H1 (cell line): ENCODE data around the gene NOSIP. TPM values are rescaled to one million over a fixed set of nuclear protein-coding genes. Genes with fewer than 3 reads are reported as not detected.
A peak's percentile ranks its signal among the peaks of the same experiment; 100 is the strongest.

Experiments
- CTCF ChIA-PET: fragments of 300-600 bp; sonication (Branson Sonifier 250); formaldehyde crosslinking; loops from one replicate; lab custom pipeline; 2021; ENCODE audit not compliant: partially characterized antibody; lab: Charles Lee
- POLR2A ChIA-PET: fragments of 300-600 bp; sonication (Branson Sonifier 250); formaldehyde crosslinking; loops from one replicate; lab custom pipeline; 2021; ENCODE audit warnings: inconsistent platforms; ENCODE audit not compliant: partially characterized antibody; lab: Charles Lee
- DNase-seq, 2 experiments: peaks; one replicate each; pipeline versions ENCODE4 v3.0.0 to v3.0.0-alpha.2; 2010 to 2022; ENCODE audit warnings: low spot score in 2 of 2, low read depth in 1 of 2, mixed read lengths in 1 of 2
- FAIRE-seq: peaks from 2 replicates; lab custom pipeline; 2011; peaks lifted over from hg19 to GRCh38; lab: Jason Lieb, UNC
- H2AFZ ChIP-seq: 2 replicates; pipeline ENCODE4 v1.8.1; 2012; ENCODE audit warnings: low read length, inconsistent platforms
- H2AK5ac ChIP-seq: 2 replicates; pipeline ENCODE4 v1.6.1; 2013; ENCODE audit warnings: low read depth, low read length
- H2BK120ac ChIP-seq: replicated peaks from 2 replicates; pipeline ENCODE3; 2013; ENCODE audit warnings: low read depth, low read length, inconsistent platforms
- H2BK12ac ChIP-seq: 2 replicates; pipeline ENCODE4 v1.6.1; 2013; ENCODE audit warnings: low read depth, low read length
- H2BK15ac ChIP-seq: 2 replicates; pipeline ENCODE4 v1.6.1; 2013; ENCODE audit warnings: low read length
- H2BK20ac ChIP-seq: 2 replicates; pipeline ENCODE4 v1.6.1; 2013; ENCODE audit warnings: low read length
- H2BK5ac ChIP-seq: 2 replicates; pipeline ENCODE4 v1.6.1; 2013; ENCODE audit warnings: low read depth, low read length
- H3K14ac ChIP-seq: 2 replicates; pipeline ENCODE4 v1.6.1; 2013; ENCODE audit warnings: inconsistent platforms; ENCODE audit not compliant: insufficient read length
- H3K18ac ChIP-seq: 2 replicates; pipeline ENCODE4 v1.6.1; 2013; ENCODE audit warnings: low read length; ENCODE audit errors: extremely low read depth
- H3K23ac ChIP-seq: 2 replicates; pipeline ENCODE4 v1.6.1; 2013; ENCODE audit warnings: inconsistent platforms; ENCODE audit not compliant: insufficient read length
- H3K23me2 ChIP-seq: 2 replicates; pipeline ENCODE4 v1.6.1; 2013; ENCODE audit warnings: low read depth, low read length
- H3K27ac ChIP-seq: 2 replicates; pipeline ENCODE4 v1.6.1; 2011; ENCODE audit warnings: low read depth, low read length, inconsistent platforms
- H3K27me3 ChIP-seq, 4 experiments: replicated peaks in 1 of 4; 1 replicate in 1 of 4; 2 replicates in 3 of 4; pipeline versions ENCODE4 v1.6.1 to v1.8.1; 2011 to 2013; ENCODE audit warnings: low read length in 3 of 4, mild to moderate bottlenecking in 3 of 4, inconsistent platforms in 2 of 4, mixed read lengths in 2 of 4, moderate library complexity in 1 of 4; ENCODE audit not compliant: control insufficient read depth in 3 of 4, insufficient read depth in 3 of 4; ENCODE audit errors: extremely low read depth in 1 of 4
- H3K36me3 ChIP-seq, 4 experiments: 2 replicates each; pipeline versions ENCODE4 v1.6.1 to v1.8.1; 2011 to 2013; ENCODE audit warnings: mild to moderate bottlenecking in 4 of 4, low read length in 3 of 4, moderate library complexity in 2 of 4, control low read depth in 1 of 4, inconsistent platforms in 1 of 4; ENCODE audit not compliant: insufficient read depth in 4 of 4, control insufficient read depth in 2 of 4
- H3K4ac ChIP-seq: replicated peaks from 2 replicates; pipeline ENCODE3; 2013; ENCODE audit warnings: low read length, low read depth, mixed read lengths, inconsistent platforms; ENCODE audit not compliant: insufficient read length
- H3K4me1 ChIP-seq, 4 experiments: replicated peaks in 1 of 4; 1 replicate in 1 of 4; 2 replicates in 3 of 4; pipeline versions ENCODE4 v1.6.1 to v1.8.1; 2011 to 2013; ENCODE audit warnings: low read length in 3 of 4, inconsistent platforms in 2 of 4, mixed read lengths in 1 of 4; ENCODE audit not compliant: insufficient read depth in 4 of 4, control insufficient read depth in 3 of 4
- H3K4me2 ChIP-seq, 2 experiments: 2 replicates each; pipeline versions ENCODE4 v1.6.1 to v1.8.1; 2011 to 2013; ENCODE audit warnings: low read depth in 2 of 2, low read length in 2 of 2, control low read depth in 1 of 2, inconsistent platforms in 1 of 2, mild to moderate bottlenecking in 1 of 2; ENCODE audit not compliant: insufficient read depth in 1 of 2
- H3K4me3 ChIP-seq, 4 experiments: fragments of 200-600, 300-600 bp in 1 of 4; sonication (generic), shearing (Covaris generic), sonication (Bioruptor Twin) in 1 of 4; 2 replicates each; pipeline versions ENCODE4 v1.5.1 to v1.8.1; 2011 to 2016; ENCODE audit warnings: low read length in 4 of 4, low read depth in 3 of 4, control low read depth in 2 of 4, inconsistent platforms in 2 of 4, mild to moderate bottlenecking in 2 of 4, mixed read lengths in 1 of 4, moderate library complexity in 1 of 4; ENCODE audit not compliant: insufficient read depth in 2 of 4; ENCODE audit errors: extremely low read depth in 1 of 4
- H3K56ac ChIP-seq: replicated peaks from 2 replicates; pipeline ENCODE3; 2013; ENCODE audit warnings: low read depth, mild to moderate bottlenecking, mixed read lengths, low read length, inconsistent platforms; ENCODE audit not compliant: insufficient read length
- H3K79me1 ChIP-seq: 2 replicates; pipeline ENCODE4 v1.6.1; 2013; ENCODE audit warnings: low read depth, low read length, control low read depth
- H3K79me2 ChIP-seq, 2 experiments: 2 replicates each; pipeline versions ENCODE4 v1.6.1 to v1.8.1; 2012 to 2013; ENCODE audit warnings: low read length in 2 of 2, mild to moderate bottlenecking in 2 of 2, inconsistent platforms in 1 of 2; ENCODE audit not compliant: insufficient read depth in 2 of 2, control insufficient read depth in 1 of 2
- H3K9ac ChIP-seq, 4 experiments: replicated peaks in 1 of 4; 1 replicate in 1 of 4; 2 replicates in 3 of 4; pipeline versions ENCODE4 v1.6.1 to v1.8.1; 2011 to 2013; ENCODE audit warnings: low read depth in 3 of 4, low read length in 3 of 4, control low read depth in 2 of 4, mild to moderate bottlenecking in 2 of 4, moderate library complexity in 2 of 4, inconsistent platforms in 1 of 4; ENCODE audit errors: extremely low read depth in 1 of 4
- H3K9me3 ChIP-seq, 2 experiments: 2 replicates each; pipeline versions ENCODE4 v1.6.1 to v1.8.1; 2012 to 2013; ENCODE audit warnings: mild to moderate bottlenecking in 2 of 2, moderate library complexity in 2 of 2, control low read depth in 1 of 2, inconsistent platforms in 1 of 2, low read depth in 1 of 2, low read length in 1 of 2, mixed read lengths in 1 of 2; ENCODE audit not compliant: insufficient read depth in 2 of 2
- H4K20me1 ChIP-seq, 2 experiments: replicated peaks in 1 of 2; 2 replicates each; pipeline versions ENCODE3 to v1.8.1; 2011 to 2013; ENCODE audit warnings: inconsistent platforms in 2 of 2, low read length in 2 of 2, mild to moderate bottlenecking in 1 of 2; ENCODE audit not compliant: insufficient read depth in 2 of 2, control insufficient read depth in 1 of 2
- H4K5ac ChIP-seq: 2 replicates; pipeline ENCODE4 v1.6.1; 2013; ENCODE audit warnings: low read length, low read depth, mixed read lengths, inconsistent platforms; ENCODE audit not compliant: insufficient read length
- H4K8ac ChIP-seq: 2 replicates; pipeline ENCODE4 v1.8.0; 2013; ENCODE audit warnings: mild to moderate bottlenecking, moderate library complexity, low read length, inconsistent platforms; ENCODE audit not compliant: insufficient read depth; ENCODE audit errors: extremely low read depth
- H4K91ac ChIP-seq: replicated peaks from 2 replicates; pipeline ENCODE3; 2013; ENCODE audit warnings: low read length, mixed read lengths, inconsistent platforms; ENCODE audit not compliant: insufficient read length
- CEBPB ChIP-seq: IDR thresholded peaks from 2 replicates; pipeline ENCODE4 v1.6.1; 2012; ENCODE audit warnings: low read depth, low read length
- HDAC2 ChIP-seq, 2 experiments: fragments of 300-600 bp in 1 of 2; sonication (generic) in 1 of 2; IDR thresholded peaks; 2 replicates each; pipeline ENCODE4 v1.6.1; 2011 to 2012; ENCODE audit warnings: low read depth in 2 of 2, low read length in 2 of 2, mild to moderate bottlenecking in 2 of 2, moderate library complexity in 2 of 2, borderline replicate concordance in 1 of 2, inconsistent platforms in 1 of 2
- PHF8 ChIP-seq: fragments of 200-600 bp; sonication (generic); conservative IDR thresholded peaks from 2 replicates; pipeline ENCODE4 v1.7.1; 2012; ENCODE audit warnings: low read depth, mild to moderate bottlenecking, inconsistent platforms, low read length, moderate library complexity
- SUZ12 ChIP-seq: fragments of 200-600 bp; sonication (generic); IDR thresholded peaks from 2 replicates; pipeline ENCODE4 v1.6.1; 2012; ENCODE audit warnings: mild to moderate bottlenecking, inconsistent platforms, low read length, moderate library complexity, mixed read lengths
- WGBS, 2 experiments: shearing (Covaris generic) in 1 of 2; methylation state at CpG; one replicate each; pipeline versions ENCODE4 v1.1.6 to v1.1.7; 2013 to 2015; ENCODE audit warnings: low lambda C conversion rate in 2 of 2, mixed read lengths in 2 of 2, inconsistent platforms in 1 of 2, low coverage in 1 of 2, missing lambda C conversion rate in 1 of 2; ENCODE audit not compliant: insufficient replicate concordance in 2 of 2, insufficient coverage in 1 of 2, insufficient read length in 1 of 2; ENCODE audit errors: extremely low coverage in 1 of 2, missing lambda C conversion rate in 1 of 2; 5-methylcytosine and 5-hydroxymethylcytosine counted together
- polyA plus RNA-seq, 7 experiments: library from polyadenylated mRNA; depleted of rRNA in 3 of 7; stranded (reverse) in 5 of 7; unstranded in 2 of 7; fragments of >200 nt in 5 of 7; fragments of 200-250 nt in 2 of 7; gene quantifications; 1 replicate in 5 of 7; 2 replicates in 1 of 7; 4 replicates in 1 of 7; pipeline versions ENCODE4 v1.2.1 to v1.2.3, GENCODE V29; 2011 to 2013; ENCODE audit warnings: missing spikeins in 2 of 7, mixed read lengths in 2 of 7
- total RNA-seq: library from RNA; stranded (reverse); fragmentation: NEBNext Ultra II Directional; extraction: Animal tissue kit (Norgen Biotek cat#: 25700); gene quantifications from 2 replicates; pipeline ENCODE4 v1.2.1, GENCODE V29; 2021

NOSIP gene
- total and polyA plus RNA-seq, 2 of the 8 experiments (the other 6 are each of a cell fraction or from before 2014, with no cell fraction given), result 85.1 to 192 TPM

DNA sequence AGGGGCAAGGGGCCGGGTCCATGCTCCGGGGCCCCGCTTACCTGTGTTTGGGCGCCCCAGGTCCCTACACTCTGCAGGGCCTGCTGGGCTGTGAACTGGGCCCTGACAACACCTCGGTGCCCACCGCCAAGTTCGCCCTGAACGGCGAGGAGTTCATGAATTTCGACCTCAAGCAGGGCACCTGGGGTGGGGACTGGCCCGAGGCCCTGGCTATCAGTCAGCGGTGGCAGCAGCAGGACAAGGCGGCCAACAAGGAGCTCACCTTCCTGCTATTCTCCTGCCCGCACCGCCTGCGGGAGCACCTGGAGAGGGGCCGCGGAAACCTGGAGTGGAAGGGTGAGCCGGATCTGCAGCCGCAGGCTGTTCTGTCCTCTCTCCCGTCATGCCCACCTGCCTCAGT, 66.2 kb downstream of the NOSIP start:
- H3K79me1 ChIP-seq, result peaks cover 3% of the 10 kb centered on the region; the same call in 1 of the 2 replicates
- H2BK120ac ChIP-seq, result no peak overlapping the region
- no peak overlapping the region for H3K27ac ChIP-seq
- no peaks in the 10 kb centered on the region for H4K20me1 ChIP-seq
- FAIRE-seq (no peak), DNase-seq (no peak)
- no peak overlapping the region for H2BK12ac ChIP-seq
- peak overlapping the region; percentile 66; the same call in 1 of the 2 replicates for H4K8ac ChIP-seq
- peak overlapping the region; percentile 67 to 88 for H3K4me2 ChIP-seq
- no peak overlapping the region for H3K14ac ChIP-seq
- H3K4me3 ChIP-seq, result peak overlapping the region; percentile 66 to 93 (median 75); a peak in 5 of 8 replicates
- no peak overlapping the region for H3K4ac ChIP-seq
- no peak overlapping the region for H3K9ac ChIP-seq
- H3K79me2 ChIP-seq, result peaks cover 0 to 5% of the 10 kb centered on the region in 2 experiments; a peak in 1 of 4 replicates
- no peak overlapping the region for H2AFZ ChIP-seq
- H2BK5ac ChIP-seq, result no peak overlapping the region
- ChIA-PET CTCF (interaction anchor here (0.6 to 2.2 kb wide), 12 partner anchors 9 to 838 kb away, joined by 3 to 17 read pairs (median 4); partner anchors contain the start of gene RCN3), POLR2A (interaction anchor here (0.6 to 3.5 kb wide), 13 partner anchors 10 to 121 kb away, joined by 3 to 20 read pairs (median 5); partner anchors contain the start of genes RCN3 and RPL13A)
- no peaks in the 10 kb centered on the region for H3K9me3 ChIP-seq
- no peak overlapping the region for H2BK15ac ChIP-seq
- peaks cover 0 to 4% (median 0%) of the 10 kb centered on the region in 4 experiments; a peak in 3 of 8 replicates for H3K36me3 ChIP-seq
- no peak overlapping the region for H3K23ac ChIP-seq
- no peak overlapping the region for H3K18ac ChIP-seq
- H3K27me3 ChIP-seq, result no peaks in the 10 kb centered on the region; a peak in 1 of 7 replicates
- H4K91ac ChIP-seq, result no peak overlapping the region
- H2BK20ac ChIP-seq, result no peak overlapping the region
- H3K56ac ChIP-seq, result no peak overlapping the region
- no peak overlapping the region for H2AK5ac ChIP-seq
- 84% methylated on average over 17 of the region's 21 CpGs; no CpG with 5 or more reads in 1 of the 2 experiments for WGBS, 2 experiments
- H3K23me2 ChIP-seq, result peaks cover 7% of the 10 kb centered on the region; the same call in 1 of the 2 replicates
- no peak overlapping the region for H4K5ac ChIP-seq
- peaks cover 0 to 9% (median 8%) of the 10 kb centered on the region in 4 experiments; a peak in 5 of 7 replicates for H3K4me1 ChIP-seq
- TF ChIP-seq CEBPB (no peak), HDAC2 (IDR thresholded peaks at IDR 0.05; ENCODE audit: borderline replicate concordance in 1 of 2, low read depth in 2 of 2, low read length in 2 of 2) (no peak), SUZ12 (no peak), PHF8 (no peak)
